Endothelial cell of umbilical vein (primary cell): ENCODE measurements around the gene OR51V1. TPM values are rescaled to one million over a fixed set of nuclear protein-coding genes. Genes with fewer than 3 reads are reported as not detected.

Source experiments
- BruUV-seq: library from RNA; stranded (reverse); fragments of 400-500 nt; replicated peaks from 2 replicates; lab custom pipeline; 2021; lab: Mats Ljungman, UMichigan
- CTCF ChIA-PET: fragments of 300-600, 350-600 bp; sonication (Branson Sonifier 250); formaldehyde crosslinking; loops from one replicate; lab custom pipeline; 2021; ENCODE audit warnings: antibody characterized with exemption, inconsistent platforms; lab: Charles Lee
- POLR2A ChIA-PET: fragments of 300-600, 350-600 bp; sonication (Branson Sonifier 250); formaldehyde crosslinking; loops from one replicate; lab custom pipeline; 2021; ENCODE audit warnings: antibody characterized with exemption, inconsistent platforms; lab: Charles Lee
- DNase-seq: peaks from one replicate; pipeline ENCODE4 v3.0.0-alpha.2; 2011; ENCODE audit warnings: low read depth, low spot score
- FAIRE-seq: peaks from 2 replicates; lab custom pipeline; 2011; peaks lifted over from hg19 to GRCh38; lab: Jason Lieb, UNC
- H2AFZ ChIP-seq: 2 replicates; pipeline ENCODE4 v1.6.0; 2012; ENCODE audit warnings: low read depth, low read length, control low read depth, inconsistent platforms
- H3K27ac ChIP-seq: 2 replicates; pipeline ENCODE4 v1.5.1; 2011; ENCODE audit warnings: low read depth, mild to moderate bottlenecking, control low read depth, low read length, moderate library complexity; ENCODE audit not compliant: insufficient read depth
- H3K27me3 ChIP-seq, 2 experiments: 2 replicates each; pipeline versions ENCODE4 v1.6.0 to v1.6.1; 2011; ENCODE audit warnings: low read length in 2 of 2, mixed read lengths in 1 of 2; ENCODE audit not compliant: control insufficient read depth in 2 of 2, insufficient read depth in 2 of 2
- H3K36me3 ChIP-seq, 2 experiments: 2 replicates in 1 of 2; 3 replicates in 1 of 2; pipeline ENCODE4 v1.5.1; 2011; ENCODE audit warnings: low read length in 2 of 2, mild to moderate bottlenecking in 1 of 2, moderate library complexity in 1 of 2; ENCODE audit not compliant: control insufficient read depth in 2 of 2, insufficient read depth in 2 of 2; ENCODE audit errors: extremely low read depth in 1 of 2
- H3K4me1 ChIP-seq: 3 replicates; pipeline ENCODE4 v1.5.1; 2011; ENCODE audit warnings: mild to moderate bottlenecking, low read length; ENCODE audit not compliant: control insufficient read depth, insufficient read depth; ENCODE audit errors: extremely low read depth
- H3K4me2 ChIP-seq: 2 replicates; pipeline ENCODE4 v1.6.1; 2011; ENCODE audit warnings: low read length, control low read depth, mixed read lengths; ENCODE audit not compliant: insufficient read depth
- H3K4me3 ChIP-seq, 3 experiments: fragments of 200-600 bp in 1 of 3; sonication (generic), shearing (Covaris generic) in 1 of 3; replicated peaks in 1 of 3; 2 replicates each; pipeline ENCODE4 v1.5.1; 2011 to 2016; ENCODE audit warnings: control low read depth in 3 of 3, low read length in 3 of 3, mild to moderate bottlenecking in 2 of 3, inconsistent platforms in 1 of 3, low read depth in 1 of 3, moderate library complexity in 1 of 3; ENCODE audit not compliant: insufficient read depth in 1 of 3
- H3K79me2 ChIP-seq: 2 replicates; pipeline ENCODE4 v1.6.0; 2012; ENCODE audit warnings: low read length, inconsistent platforms; ENCODE audit not compliant: control insufficient read depth, insufficient read depth
- H3K9ac ChIP-seq: replicated peaks from 2 replicates; pipeline ENCODE3; 2011; ENCODE audit warnings: low read length, control low read depth; ENCODE audit not compliant: insufficient read depth; ENCODE audit errors: extremely low read depth
- H3K9me1 ChIP-seq: replicated peaks from 3 replicates; pipeline ENCODE4 v1.6.0; 2011; ENCODE audit warnings: mild to moderate bottlenecking, low read length; ENCODE audit not compliant: control insufficient read depth, insufficient read depth; ENCODE audit errors: extremely low read depth
- H3K9me3 ChIP-seq: replicated peaks from 2 replicates; pipeline ENCODE4 v1.5.1; 2012; ENCODE audit warnings: low read length, inconsistent platforms; ENCODE audit not compliant: control insufficient read depth, insufficient read depth
- H4K20me1 ChIP-seq: replicated peaks from 2 replicates; pipeline ENCODE3; 2011; ENCODE audit warnings: mild to moderate bottlenecking, low read length; ENCODE audit not compliant: control insufficient read depth, insufficient read depth; ENCODE audit errors: extremely low read depth
- CTCF ChIP-seq, 2 donors: IDR thresholded peaks; 1 replicate in 1 of 2; 2 replicates in 1 of 2; pipeline ENCODE4 v1.5.1; 2011; ENCODE audit warnings: low read length in 2 of 2, mild to moderate bottlenecking in 2 of 2, moderate library complexity in 2 of 2, control low read depth in 1 of 2, inconsistent platforms in 1 of 2, low read depth in 1 of 2; ENCODE audit not compliant: insufficient read depth in 1 of 2; ENCODE audit errors: extremely low read depth in 1 of 2
- EZH2 ChIP-seq: IDR thresholded peaks from 2 replicates; pipeline ENCODE4 v1.6.1; 2012; ENCODE audit warnings: borderline replicate concordance, low read depth, mild to moderate bottlenecking, moderate library complexity, low read length, inconsistent platforms; ENCODE audit not compliant: severe bottlenecking
- JUN ChIP-seq: IDR thresholded peaks from 2 replicates; pipeline ENCODE4 v1.6.1; 2011; ENCODE audit warnings: borderline replicate concordance, low read depth; ENCODE audit not compliant: insufficient read length, insufficient read depth
- MAX ChIP-seq: IDR thresholded peaks from 2 replicates; pipeline ENCODE4 v1.6.1; 2011; ENCODE audit not compliant: insufficient read depth, insufficient read length
- MYC ChIP-seq: IDR thresholded peaks from one replicate; pipeline ENCODE4 v1.6.1; 2011; ENCODE audit warnings: mild to moderate bottlenecking, low read depth, low read length
- POLR2A ChIP-seq: IDR thresholded peaks from 2 replicates; pipeline ENCODE4 v1.6.1; 2012; ENCODE audit warnings: low read depth, mild to moderate bottlenecking, control low read depth, low read length
- POLR2AphosphoS5 ChIP-seq: IDR thresholded peaks from 2 replicates; pipeline ENCODE4 v1.6.1; 2012; ENCODE audit warnings: low read depth, mild to moderate bottlenecking, control low read depth, low read length, moderate library complexity; ENCODE audit not compliant: insufficient read depth
- dilution Hi-C: fragments of 300-500 bp; cut with MboI; formaldehyde crosslinking; loops from one replicate; pipeline ENCODE4 v1.15.0; 2019; ENCODE audit warnings: low sequenced_read_pairs; ENCODE audit not compliant: extremely low pct_ligation_motif_present
- intact Hi-C: fragments of 100-400 bp; cut with micrococcal nuclease; formaldehyde crosslinking; loops from one replicate; pipeline ENCODE4 v1.10.0; 2022
- polyA plus RNA-seq, 4 experiments: library from polyadenylated mRNA; depleted of rRNA in 3 of 4; stranded (reverse) in 3 of 4; unstranded in 1 of 4; fragments of >200 nt; gene quantifications; 2 replicates each; pipeline versions ENCODE4 v1.2.1 to v1.2.3, GENCODE V29; 2011 to 2012; ENCODE audit warnings: missing spikeins in 1 of 4
- total RNA-seq: library from RNA; stranded (reverse); gene quantifications from 2 replicates; pipeline ENCODE4 v1.2.3, GENCODE V29; 2021

The OR51V1 gene
- total and polyA plus RNA-seq, 2 donors (not counting 3 experiments of a cell fraction or from before 2014, with no cell fraction given), result not detected

GRCh38 chr11:5246772-5247471, 46.4 kb upstream of the OR51V1 start:
- Histone ChIP-seq H4K20me1 (no peaks in the 10 kb centered on the region), H3K4me1 (no peaks in the 10 kb centered on the region), H3K36me3 (no peaks in the 10 kb centered on the region), H3K4me3 (no peak overlapping the region), H3K9ac (no peak overlapping the region), H2AFZ (no peak overlapping the region), H3K4me2 (no peak overlapping the region), H3K9me3 (no peaks in the 10 kb centered on the region), H3K9me1 (no peaks in the 10 kb centered on the region), H3K27me3 (no peaks in the 10 kb centered on the region), H3K79me2 (no peaks in the 10 kb centered on the region), H3K27ac (no peak overlapping the region)
- DNase-seq (no peak), FAIRE-seq (no peak)
- intact Hi-C loops, result no loop called here
- BruUV-seq, result no TSS peak
- CTCF ChIA-PET, result no interaction called here
- POLR2A ChIA-PET, result no interaction called here
- TF ChIP-seq MYC (no peak), EZH2 (no peak), POLR2AphosphoS5 (no peak), MAX (no peak), POLR2A (no peak), CTCF (IDR thresholded peaks at IDR 0.05; ENCODE audit: extremely low read depth in 1 of 2, insufficient read depth in 1 of 2, low read depth in 1 of 2, low read length in 2 of 2) (no peak), JUN (no peak)
- dilution Hi-C loops, result no loop called here
